Measurements from ENCODE around the gene KIZ. TPM values are rescaled to one million over a fixed set of nuclear protein-coding genes. Genes with fewer than 3 reads are reported as not detected.

Gene KIZ
- total and polyA plus RNA-seq, 3 donors from 2014 or later: 41.4 to 76.7 (median 73.3) TPM

DNA sequence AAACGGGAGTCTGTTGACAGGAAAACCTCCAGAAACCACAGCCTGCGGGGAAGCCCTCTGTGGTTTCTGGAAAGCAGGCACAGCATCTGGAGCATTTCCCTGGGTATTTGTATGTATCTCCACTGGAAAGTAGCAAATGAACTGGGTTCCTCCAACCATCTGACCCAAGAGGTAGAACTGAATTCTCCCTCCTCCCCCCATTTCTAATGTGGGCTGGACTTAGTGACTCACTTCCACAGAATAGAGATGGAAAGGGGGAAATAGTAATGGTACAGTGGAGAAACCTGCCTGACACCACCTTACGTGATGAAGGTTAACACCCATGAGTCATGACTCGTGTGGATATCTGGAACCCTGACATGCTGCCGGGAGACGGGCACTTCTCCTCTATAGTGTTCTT, 125.4 kb downstream of the KIZ start:
- H3K4me1 ChIP-seq: no peaks in the 10 kb centered on the region
- H3K9me3 ChIP-seq: no peaks in the 10 kb centered on the region
- intact Hi-C loops (cut with DNase I; ENCODE audit: low total_unique reads): no loop called here
- H3K27me3 ChIP-seq: no peaks in the 10 kb centered on the region
- WGBS, 2 donors: 74% methylated on average over 6 of the region's 6 CpGs
- TF ChIP-seq POLR2A (IDR thresholded peaks at IDR 0.05): no peak
- TF ChIP-seq, protein P1, sequence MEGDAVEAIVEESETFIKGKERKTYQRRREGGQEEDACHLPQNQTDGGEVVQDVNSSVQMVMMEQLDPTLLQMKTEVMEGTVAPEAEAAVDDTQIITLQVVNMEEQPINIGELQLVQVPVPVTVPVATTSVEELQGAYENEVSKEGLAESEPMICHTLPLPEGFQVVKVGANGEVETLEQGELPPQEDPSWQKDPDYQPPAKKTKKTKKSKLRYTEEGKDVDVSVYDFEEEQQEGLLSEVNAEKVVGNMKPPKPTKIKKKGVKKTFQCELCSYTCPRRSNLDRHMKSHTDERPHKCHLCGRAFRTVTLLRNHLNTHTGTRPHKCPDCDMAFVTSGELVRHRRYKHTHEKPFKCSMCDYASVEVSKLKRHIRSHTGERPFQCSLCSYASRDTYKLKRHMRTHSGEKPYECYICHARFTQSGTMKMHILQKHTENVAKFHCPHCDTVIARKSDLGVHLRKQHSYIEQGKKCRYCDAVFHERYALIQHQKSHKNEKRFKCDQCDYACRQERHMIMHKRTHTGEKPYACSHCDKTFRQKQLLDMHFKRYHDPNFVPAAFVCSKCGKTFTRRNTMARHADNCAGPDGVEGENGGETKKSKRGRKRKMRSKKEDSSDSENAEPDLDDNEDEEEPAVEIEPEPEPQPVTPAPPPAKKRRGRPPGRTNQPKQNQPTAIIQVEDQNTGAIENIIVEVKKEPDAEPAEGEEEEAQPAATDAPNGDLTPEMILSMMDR (IDR thresholded peaks at IDR 0.05): no peak
- H3K27ac ChIP-seq: no peak overlapping the region
- DNase-seq: no peak
- H3K4me3 ChIP-seq: no peak overlapping the region
- H3K36me3 ChIP-seq (ENCODE audit: low read depth, missing control alignments): no peaks in the 10 kb centered on the region

DNA sequence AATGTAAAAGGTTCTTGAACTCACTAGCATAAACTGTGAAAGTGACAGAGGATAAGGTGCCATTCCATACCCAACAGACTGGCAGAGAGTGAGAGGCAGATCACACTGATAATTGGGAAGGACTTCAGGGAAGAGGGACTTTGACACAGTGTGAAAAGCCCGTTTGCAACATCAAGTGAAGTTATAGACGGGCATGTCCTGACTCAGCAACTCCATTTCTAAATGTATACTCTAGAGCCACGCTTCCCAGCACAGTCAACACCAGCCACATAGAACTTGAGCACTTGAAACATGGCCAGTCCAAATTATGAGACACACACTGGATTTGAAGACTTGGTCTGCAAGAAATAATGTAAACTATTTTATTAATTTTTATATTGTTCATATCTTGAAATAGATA, 131.3 kb downstream of the KIZ start:
- Histone ChIP-seq H3K27me3 (no peaks in the 10 kb centered on the region), H3K36me3 (ENCODE audit: low read depth, missing control alignments) (no peaks in the 10 kb centered on the region), H3K4me3 (no peak overlapping the region), H3K4me1 (no peaks in the 10 kb centered on the region), H3K27ac (no peak overlapping the region), H3K9me3 (no peaks in the 10 kb centered on the region)
- WGBS, 2 donors: 88 to 90% methylated on average over 3 of the region's 3 CpGs
- TF ChIP-seq, protein P1 (IDR thresholded peaks at IDR 0.05): no peak
- no peak for DNase-seq
- intact Hi-C loops (cut with DNase I; ENCODE audit: low total_unique reads): no loop called here

GRCh38 chr20:21258411-21258810, 132.5 kb downstream of the KIZ start:
- H3K36me3 ChIP-seq (ENCODE audit: low read depth, missing control alignments): no peaks in the 10 kb centered on the region
- H3K27ac ChIP-seq: no peak overlapping the region
- no peak overlapping the region for H3K4me3 ChIP-seq
- intact Hi-C loops (cut with DNase I; ENCODE audit: low total_unique reads): no loop called here
- no peak for DNase-seq
- H3K4me1 ChIP-seq: no peaks in the 10 kb centered on the region
- no peaks in the 10 kb centered on the region for H3K27me3 ChIP-seq
- WGBS, 2 donors: 89 to 91% methylated on average over 6 of the region's 6 CpGs
- no peaks in the 10 kb centered on the region for H3K9me3 ChIP-seq
- TF ChIP-seq POLR2A (IDR thresholded peaks at IDR 0.05): no peak
- TF ChIP-seq, protein P1 (IDR thresholded peaks at IDR 0.05): no peak

DNA sequence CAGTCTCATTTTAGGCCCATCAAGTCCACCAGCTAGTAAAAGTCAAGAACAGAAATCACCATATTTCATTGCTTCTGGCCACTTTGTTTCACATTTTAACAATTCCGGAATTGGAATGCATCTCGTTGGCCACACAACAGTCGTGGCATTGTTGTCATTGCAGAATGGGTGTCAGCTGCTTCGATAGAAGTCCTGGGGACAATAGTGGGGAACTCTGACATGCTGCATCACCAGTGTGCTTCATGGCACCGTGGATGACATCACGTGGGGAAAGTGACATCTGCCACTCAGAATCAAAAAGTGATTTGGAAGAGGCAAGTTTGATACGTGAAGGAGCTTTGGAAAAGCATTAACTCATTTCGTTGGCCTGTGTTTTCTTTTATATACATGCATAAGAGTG, 133.5 kb downstream of the KIZ start:
- WGBS, 2 donors: 71 to 81% methylated on average over 8 of the region's 8 CpGs
- no peak overlapping the region for H3K4me3 ChIP-seq
- no peak for TF ChIP-seq POLR2A (IDR thresholded peaks at IDR 0.05)
- TF ChIP-seq, protein P1 (IDR thresholded peaks at IDR 0.05): no peak
- no peaks in the 10 kb centered on the region for H3K27me3 ChIP-seq
- intact Hi-C loops (cut with DNase I; ENCODE audit: low total_unique reads): no loop called here
- DNase-seq: peak; percentile 61
- H3K27ac ChIP-seq: no peak overlapping the region
- H3K36me3 ChIP-seq (ENCODE audit: low read depth, missing control alignments): no peaks in the 10 kb centered on the region
- H3K9me3 ChIP-seq: no peaks in the 10 kb centered on the region
- no peaks in the 10 kb centered on the region for H3K4me1 ChIP-seq

- Histone ChIP-seq H3K4me1 (no peaks in the 10 kb centered on the region), H3K9me3 (no peaks in the 10 kb centered on the region), H3K4me3 (no peak overlapping the region), H3K27ac (no peak overlapping the region), H3K36me3 (ENCODE audit: low read depth, missing control alignments) (no peaks in the 10 kb centered on the region), H3K27me3 (no peaks in the 10 kb centered on the region)
- 62 to 72% methylated on average over 2 of the region's 2 CpGs for WGBS, 2 donors
- DNase-seq: peak; percentile 84
- intact Hi-C loops (cut with DNase I; ENCODE audit: low total_unique reads): no loop called here
- TF ChIP-seq, protein P1 (IDR thresholded peaks at IDR 0.05): no peak
- no peak for TF ChIP-seq POLR2A (IDR thresholded peaks at IDR 0.05)
Observed at GRCh38 chr20:21262812-21263211, 136.9 kb downstream of the KIZ start.
